Mesodermal cell (in vitro differentiated cells): ENCODE measurements around the gene PARP12.

Experiments
- H3K27ac ChIP-seq: 2 replicates; pipeline ENCODE4 v1.7.0; 2013; ENCODE audit warnings: mild to moderate bottlenecking, low read depth, low read length, moderate library complexity; ENCODE audit not compliant: severe bottlenecking
- H3K36me3 ChIP-seq: 2 replicates; pipeline ENCODE4 v1.7.1; 2013; ENCODE audit warnings: mild to moderate bottlenecking, low read length, moderate library complexity; ENCODE audit not compliant: control insufficient read depth, insufficient read depth
- H3K4me1 ChIP-seq: one replicate; pipeline ENCODE4 v1.7.1; 2013; ENCODE audit warnings: mild to moderate bottlenecking, low read length; ENCODE audit not compliant: insufficient read depth, control insufficient read depth, poor library complexity, severe bottlenecking
- H3K4me3 ChIP-seq: 2 replicates; pipeline ENCODE4 v1.7.0; 2013; ENCODE audit warnings: low read length, control low read depth, mild to moderate bottlenecking; ENCODE audit not compliant: insufficient read depth, poor library complexity, severe bottlenecking; ENCODE audit errors: extremely low read depth
- H3K9me3 ChIP-seq: 2 replicates; pipeline ENCODE4 v1.7.1; 2013; ENCODE audit warnings: mild to moderate bottlenecking, low read length, moderate library complexity; ENCODE audit not compliant: control insufficient read depth
- WGBS, 2 experiments: methylation state at CpG; one replicate each; pipeline ENCODE4 v1.1.5; 2013; ENCODE audit warnings: missing lambda C conversion rate in 2 of 2; ENCODE audit not compliant: insufficient coverage in 2 of 2; 5-methylcytosine and 5-hydroxymethylcytosine counted together

The PARP12 gene

DNA sequence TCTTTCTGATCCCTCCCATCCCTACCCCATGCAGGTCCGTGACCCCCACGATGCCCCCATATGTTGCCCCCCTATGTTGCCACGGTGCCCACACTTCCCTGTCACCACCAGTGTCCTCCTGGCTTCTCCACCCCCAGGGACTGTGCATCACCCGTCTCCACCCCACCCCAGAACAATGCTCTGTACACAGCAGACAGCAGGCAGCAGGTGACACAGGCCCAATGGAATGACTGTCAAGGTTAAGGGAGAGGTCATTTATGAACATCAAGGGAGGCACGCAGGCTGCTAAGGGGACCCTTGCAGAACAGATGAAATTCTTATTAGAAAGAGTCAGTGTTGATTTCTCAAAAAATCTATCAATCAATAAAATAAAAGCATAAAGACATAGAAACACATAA lies 71.5 kb downstream of the PARP12 start:
- 100% methylated on average over 1 of the region's 5 CpGs for WGBS, 2 experiments
- Histone ChIP-seq H3K36me3 (no peaks in the 10 kb centered on the region), H3K9me3 (no peaks in the 10 kb centered on the region)

DNA sequence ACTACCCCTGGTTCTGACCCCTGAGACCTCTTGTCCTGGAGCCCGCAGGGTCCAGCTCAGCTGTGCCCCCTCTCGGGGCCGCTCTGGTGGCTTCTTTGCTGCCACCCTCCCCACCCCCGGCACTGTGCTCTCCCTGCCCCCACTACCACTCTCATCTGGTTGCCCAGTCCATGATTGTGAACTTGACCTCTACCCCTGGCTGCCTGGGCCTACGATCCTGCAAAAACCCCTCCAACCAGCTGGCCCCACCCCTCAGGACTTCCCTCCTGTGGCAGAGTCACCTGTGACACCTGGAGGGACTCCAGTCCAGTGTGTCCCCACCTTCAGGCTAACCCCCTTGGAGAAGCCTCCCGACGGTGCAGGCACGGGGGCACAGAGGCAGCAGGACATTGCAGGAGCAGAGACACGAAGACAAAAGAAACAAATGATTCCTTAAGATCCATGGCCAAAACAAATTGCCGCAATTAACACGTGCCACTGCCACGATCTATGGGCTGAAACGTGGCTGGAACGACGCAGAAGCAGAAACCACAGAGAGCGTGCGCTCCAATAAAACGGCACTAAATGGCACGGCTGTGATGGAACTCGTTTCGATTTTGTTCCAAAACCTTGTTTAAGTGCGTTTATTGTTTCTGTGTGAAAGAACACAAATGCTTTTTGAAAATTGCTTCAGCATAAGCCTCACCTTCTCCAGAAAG lies 72.0 kb downstream of the PARP12 start:
- Histone ChIP-seq H3K36me3 (no peaks in the 10 kb centered on the region), H3K4me1 (peaks cover 6% of the 10 kb centered on the region), H3K27ac (no peak overlapping the region), H3K4me3 (no peak overlapping the region), H3K9me3 (no peaks in the 10 kb centered on the region)
- WGBS, 2 experiments = 94 to 97% methylated on average over 22 of the region's 22 CpGs

More for the DNA sequence above, 71.5 kb downstream of the PARP12 start:
- Histone ChIP-seq H3K4me3 (no peak overlapping the region), H3K4me1 (peaks cover 6% of the 10 kb centered on the region), H3K27ac (no peak overlapping the region)

- no peak overlapping the region for H3K27ac ChIP-seq
- 97 to 98% methylated on average over 9 to 10 of the region's 10 CpGs for WGBS, 2 experiments
- H3K4me1 ChIP-seq = peaks cover 6% of the 10 kb centered on the region
- no peak overlapping the region for H3K4me3 ChIP-seq
- H3K36me3 ChIP-seq = no peaks in the 10 kb centered on the region
- no peaks in the 10 kb centered on the region for H3K9me3 ChIP-seq
These were observed 72.6 kb downstream of the PARP12 start for GRCh38 chr7:139990142-139990535.

GRCh38 chr7:139989366-139990141 lies 73.2 kb downstream of the PARP12 start:
- WGBS, 2 experiments = 82 to 87% methylated on average over 12 of the region's 12 CpGs
- Histone ChIP-seq H3K36me3 (no peaks in the 10 kb centered on the region), H3K4me3 (no peak overlapping the region), H3K9me3 (no peaks in the 10 kb centered on the region), H3K4me1 (peaks cover 3% of the 10 kb centered on the region), H3K27ac (no peak overlapping the region)

GRCh38 chr7:139987691-139988516 lies 74.8 kb downstream of the PARP12 start:
- Histone ChIP-seq H3K4me1 (no peaks in the 10 kb centered on the region), H3K4me3 (no peak overlapping the region), H3K9me3 (no peaks in the 10 kb centered on the region), H3K36me3 (no peaks in the 10 kb centered on the region), H3K27ac (no peak overlapping the region)
- WGBS, 2 experiments = 84 to 87% methylated on average over 8 to 10 of the region's 13 CpGs

- H3K4me3 ChIP-seq = no peak overlapping the region
- H3K36me3 ChIP-seq = no peaks in the 10 kb centered on the region
- WGBS, 2 experiments = 96 to 98% methylated on average over 8 to 9 of the region's 10 CpGs
- no peaks in the 10 kb centered on the region for H3K9me3 ChIP-seq
- no peaks in the 10 kb centered on the region for H3K4me1 ChIP-seq
- no peak overlapping the region for H3K27ac ChIP-seq
These were observed 76.9 kb downstream of the PARP12 start for GRCh38 chr7:139985811-139986210.

GRCh38 chr7:139984642-139985539 lies 77.9 kb downstream of the PARP12 start:
- Histone ChIP-seq H3K4me1 (no peaks in the 10 kb centered on the region), H3K9me3 (no peaks in the 10 kb centered on the region), H3K4me3 (no peak overlapping the region), H3K36me3 (no peaks in the 10 kb centered on the region), H3K27ac (no peak overlapping the region)
- WGBS, 2 experiments = 59 to 68% methylated on average over 3 of the region's 8 CpGs

DNA sequence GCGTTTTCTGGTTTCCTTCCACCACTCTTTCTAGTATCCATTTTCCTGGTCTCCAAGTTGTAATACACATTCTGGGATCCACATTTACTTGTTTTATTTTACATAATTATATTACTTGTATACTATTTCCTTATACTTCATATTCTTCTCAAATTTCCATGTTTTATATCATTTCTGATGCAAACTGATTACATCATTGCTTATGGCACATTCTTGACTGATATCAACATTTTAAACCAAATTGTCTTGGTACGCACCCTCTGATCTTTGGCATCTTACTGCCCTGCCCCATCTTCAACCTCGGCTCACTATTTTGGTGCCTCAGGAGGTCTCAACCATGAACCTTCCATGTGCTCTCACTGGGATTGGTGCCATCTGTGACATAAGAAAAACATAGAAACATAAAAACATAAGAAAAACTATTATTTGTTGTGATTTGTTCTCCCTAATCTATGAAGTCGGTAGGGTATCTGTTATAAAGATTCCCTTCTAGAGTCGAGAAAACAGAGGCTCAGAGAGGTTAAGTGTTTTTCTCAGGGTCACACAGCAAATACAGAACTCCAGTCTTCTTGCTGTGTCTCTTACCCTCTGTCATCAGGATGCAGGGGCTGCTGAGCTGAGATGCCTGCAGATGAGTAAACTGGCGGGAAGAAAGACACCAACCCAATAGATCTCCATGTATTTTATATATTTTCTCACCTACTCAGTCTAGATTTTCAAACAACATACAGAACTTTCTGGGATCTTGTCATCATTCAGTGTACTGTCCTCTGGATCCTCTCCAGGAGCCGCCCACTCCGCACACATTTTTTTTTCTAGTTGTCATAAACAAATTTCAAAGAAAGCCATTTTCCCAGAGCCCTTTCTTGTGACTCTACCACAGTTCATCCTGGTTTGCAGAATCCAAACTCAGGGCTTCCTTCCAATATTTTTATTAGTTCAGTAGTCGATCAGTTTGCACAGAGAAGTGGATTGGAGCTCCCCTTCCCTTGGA lies 79.5 kb downstream of the PARP12 start:
- H3K9me3 ChIP-seq = no peaks in the 10 kb centered on the region
- H3K4me1 ChIP-seq = no peaks in the 10 kb centered on the region
- H3K36me3 ChIP-seq = no peaks in the 10 kb centered on the region
- no peak overlapping the region for H3K27ac ChIP-seq
- 95 to 100% methylated on average over 5 to 7 of the region's 9 CpGs for WGBS, 2 experiments
- no peak overlapping the region for H3K4me3 ChIP-seq

DNA sequence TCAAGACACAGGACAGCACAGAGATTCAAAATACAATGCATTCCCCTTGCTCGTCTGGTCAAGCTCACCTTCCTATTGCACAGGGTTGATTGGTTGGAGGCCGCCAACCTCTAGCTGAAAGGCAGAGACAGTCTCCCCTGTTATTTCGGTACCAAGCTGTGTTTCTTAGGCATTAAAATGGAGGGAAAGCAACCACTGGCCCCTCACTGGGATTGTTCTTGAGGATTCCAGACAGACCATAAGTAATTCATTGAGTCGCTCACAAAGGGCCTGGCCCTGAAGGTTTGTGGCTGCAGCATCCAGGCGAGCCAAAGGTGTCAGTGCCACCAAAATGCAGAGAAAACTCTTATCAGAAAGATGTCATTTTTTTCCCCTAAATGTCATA lies 81.2 kb downstream of the PARP12 start:
- no peak overlapping the region for H3K27ac ChIP-seq
- 57 to 75% methylated on average over 2 of the region's 5 CpGs for WGBS, 2 experiments
- H3K36me3 ChIP-seq = no peaks in the 10 kb centered on the region
- H3K4me3 ChIP-seq = no peak overlapping the region
- H3K4me1 ChIP-seq = peaks cover 2% of the 10 kb centered on the region
- no peaks in the 10 kb centered on the region for H3K9me3 ChIP-seq
